Activated CD4-positive, alpha-beta memory T cell treated with anti-CD3 and anti-CD28 coated beads for 36 hours (primary cell): ENCODE measurements around the gene ZMIZ1. TPM values are rescaled to one million over a fixed set of nuclear protein-coding genes. Genes with fewer than 3 reads are reported as not detected.

ENCODE experiments used
- CTCF ChIA-PET: fragments of 350-600 bp; sonication (Branson Sonifier 250); formaldehyde crosslinking; loops from one replicate; lab custom pipeline; 2021; ENCODE audit warnings: antibody characterized with exemption, inconsistent platforms; lab: Charles Lee
- POLR2A ChIA-PET: fragments of 350-600 bp; sonication (Branson Sonifier 250); formaldehyde crosslinking; loops from one replicate; lab custom pipeline; 2021; ENCODE audit warnings: antibody characterized with exemption; lab: Charles Lee
- DNase-seq: peaks from one replicate; pipeline ENCODE4 v3.0.0-alpha.2; 2020
- H3K27ac Mint-ChIP-seq: one replicate; pipeline ENCODE4 v1.8.0; 2021; ENCODE audit warnings: mixed read lengths
- H3K27me3 Mint-ChIP-seq: one replicate; pipeline ENCODE4 v1.8.0; 2021; ENCODE audit warnings: mixed read lengths
- H3K36me3 Mint-ChIP-seq: one replicate; pipeline ENCODE4 v1.8.0; 2021; ENCODE audit warnings: mixed read lengths
- H3K4me1 Mint-ChIP-seq: one replicate; pipeline ENCODE4 v1.8.0; 2021; ENCODE audit warnings: low read depth, mixed read lengths
- H3K4me3 Mint-ChIP-seq: one replicate; pipeline ENCODE4 v1.8.0; 2021; ENCODE audit warnings: mild to moderate bottlenecking, mixed read lengths
- H3K9me3 Mint-ChIP-seq: one replicate; pipeline ENCODE4 v1.8.0; 2021; ENCODE audit warnings: mixed read lengths
- intact Hi-C: fragments of 100-400 bp; cut with micrococcal nuclease; formaldehyde crosslinking; loops from one replicate; pipeline ENCODE4 v1.15.1; 2023
- total RNA-seq, 2 experiments: library from RNA; stranded (reverse); gene quantifications; one replicate each; pipeline ENCODE4 v1.2.3, GENCODE V29; 2021

The ZMIZ1 gene
- total RNA-seq, 2 experiments from 2014 or later: 28.5 to 29.2 TPM

DNA sequence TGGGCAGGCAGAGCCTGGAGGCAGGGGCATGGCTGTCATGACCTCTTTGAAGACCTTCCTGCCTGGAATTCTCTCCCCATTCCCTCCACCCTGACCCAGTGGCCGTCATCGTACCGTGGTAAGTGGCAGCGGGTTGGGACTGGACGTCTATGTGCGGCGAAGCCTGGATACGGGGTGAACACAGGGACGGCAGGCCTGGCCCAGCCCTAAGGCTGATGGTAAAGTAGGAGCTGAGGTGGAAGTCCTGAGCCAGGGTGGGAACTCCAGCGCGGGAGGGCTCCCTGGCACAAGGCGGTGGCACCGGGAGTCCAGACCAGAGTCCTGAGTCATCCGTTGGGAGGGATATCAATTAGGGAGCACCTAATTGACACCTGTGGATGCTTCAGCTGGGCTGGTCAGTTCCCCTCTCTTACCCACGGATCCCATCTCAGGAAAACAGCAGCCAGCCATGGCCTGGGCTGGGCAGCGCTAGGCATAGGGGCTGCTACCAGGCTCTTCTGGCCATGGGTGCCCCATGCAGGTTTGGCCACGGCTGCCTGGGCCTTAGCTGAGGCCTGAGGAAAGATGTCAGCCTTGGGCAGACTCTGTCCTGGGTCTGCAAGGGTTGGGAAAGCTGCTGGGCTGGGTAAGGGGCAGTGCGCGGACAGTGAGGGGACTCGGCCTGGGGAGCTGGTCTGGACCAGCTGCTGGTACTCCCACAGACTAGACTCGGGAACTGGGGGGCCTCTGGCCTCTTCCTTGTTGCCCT is 281.8 kb downstream of the ZMIZ1 start:
- intact Hi-C loops: no loop called here
- no peak overlapping the region for H3K27ac Mint-ChIP-seq
- no peaks in the 10 kb centered on the region for H3K27me3 Mint-ChIP-seq
- peaks cover 70% of the 10 kb centered on the region for H3K36me3 Mint-ChIP-seq
- no peak for DNase-seq
- H3K9me3 Mint-ChIP-seq: no peaks in the 10 kb centered on the region
- peaks cover 42% of the 10 kb centered on the region for H3K4me1 Mint-ChIP-seq
- CTCF ChIA-PET: no interaction called here
- POLR2A ChIA-PET: interaction anchor here (0.5 to 0.8 kb wide), 3 partner anchors 10 to 32 kb away, joined by 3 to 4 read pairs (median 3); no protein-coding TSS in a partner anchor
- no peak overlapping the region for H3K4me3 Mint-ChIP-seq

DNA sequence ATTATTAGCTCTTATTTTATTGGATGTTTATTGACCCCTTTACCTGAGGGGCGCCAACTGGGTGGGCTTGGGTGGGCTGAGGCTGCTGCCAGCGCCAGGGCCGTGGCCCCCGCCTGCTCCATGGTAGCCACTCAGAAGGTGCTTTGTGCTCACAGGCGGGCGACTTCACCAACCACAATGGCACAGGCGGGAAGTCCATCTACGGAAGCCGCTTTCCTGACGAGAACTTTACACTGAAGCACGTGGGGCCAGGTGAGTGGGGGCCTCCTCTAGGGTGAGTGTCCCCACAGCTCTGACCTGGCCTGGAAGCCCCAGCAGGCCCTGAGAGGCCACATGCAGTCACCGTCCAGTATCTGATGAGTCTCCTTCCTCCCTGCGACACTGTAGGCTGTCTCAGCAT is 282.6 kb downstream of the ZMIZ1 start:
- Mint-ChIP-seq H3K27me3 (no peaks in the 10 kb centered on the region), H3K4me3 (no peak overlapping the region), H3K4me1 (peaks cover 49% of the 10 kb centered on the region), H3K27ac (no peak overlapping the region), H3K36me3 (peaks cover 77% of the 10 kb centered on the region), H3K9me3 (no peaks in the 10 kb centered on the region)
- CTCF ChIA-PET: no interaction called here
- intact Hi-C loops: no loop called here
- POLR2A ChIA-PET: interaction anchor here (0.5 to 0.8 kb wide), 2 partner anchors 10 to 33 kb away, joined by 3 to 4 read pairs; no protein-coding TSS in a partner anchor
- DNase-seq: no peak

DNA sequence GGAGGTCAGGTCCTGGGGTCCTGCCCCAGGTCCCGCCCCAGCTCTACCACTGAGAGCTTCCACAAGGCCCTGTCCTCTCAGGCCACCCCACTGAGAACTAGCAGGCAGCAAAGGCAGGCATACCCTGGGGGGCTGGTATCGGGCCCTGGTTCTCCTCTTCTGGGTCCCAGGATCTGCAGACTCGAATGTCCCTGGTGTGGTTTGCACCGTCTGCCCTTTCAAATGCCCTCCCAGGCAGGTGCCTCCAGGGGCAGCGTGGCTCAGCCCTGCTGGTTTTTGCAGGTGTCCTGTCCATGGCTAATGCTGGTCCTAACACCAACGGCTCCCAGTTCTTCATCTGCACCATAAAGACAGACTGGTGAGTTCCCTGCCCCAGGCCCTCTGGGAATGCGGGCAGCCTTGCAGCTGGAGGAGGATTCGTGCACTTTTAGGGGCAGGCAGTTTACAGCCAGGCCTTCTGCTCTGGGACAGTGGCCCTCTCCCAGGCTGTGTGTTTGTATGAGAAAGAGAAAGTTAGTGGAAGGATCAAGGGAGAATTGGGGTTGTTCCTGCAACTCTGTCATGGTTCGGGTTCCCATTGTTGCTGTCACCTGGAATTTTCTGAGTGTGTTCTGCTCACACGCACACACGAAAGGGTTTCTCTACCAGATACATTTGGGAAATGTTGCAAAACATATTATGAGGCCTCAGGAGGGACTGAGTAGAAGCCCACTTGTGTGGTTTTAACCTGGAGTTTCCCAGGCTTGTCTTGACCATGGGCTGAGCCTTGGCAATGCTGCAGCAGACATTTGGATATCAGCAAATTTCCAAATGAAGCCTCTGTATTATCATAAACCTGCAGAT is 283.5 kb downstream of the ZMIZ1 start:
- H3K27ac Mint-ChIP-seq: no peak overlapping the region
- peaks cover 45% of the 10 kb centered on the region for H3K4me1 Mint-ChIP-seq
- POLR2A ChIA-PET: no interaction called here
- H3K27me3 Mint-ChIP-seq: no peaks in the 10 kb centered on the region
- H3K36me3 Mint-ChIP-seq: peaks cover 83% of the 10 kb centered on the region
- H3K4me3 Mint-ChIP-seq: no peak overlapping the region
- no peaks in the 10 kb centered on the region for H3K9me3 Mint-ChIP-seq
- DNase-seq: no peak
- CTCF ChIA-PET: no interaction called here
- intact Hi-C loops: no loop called here

DNA sequence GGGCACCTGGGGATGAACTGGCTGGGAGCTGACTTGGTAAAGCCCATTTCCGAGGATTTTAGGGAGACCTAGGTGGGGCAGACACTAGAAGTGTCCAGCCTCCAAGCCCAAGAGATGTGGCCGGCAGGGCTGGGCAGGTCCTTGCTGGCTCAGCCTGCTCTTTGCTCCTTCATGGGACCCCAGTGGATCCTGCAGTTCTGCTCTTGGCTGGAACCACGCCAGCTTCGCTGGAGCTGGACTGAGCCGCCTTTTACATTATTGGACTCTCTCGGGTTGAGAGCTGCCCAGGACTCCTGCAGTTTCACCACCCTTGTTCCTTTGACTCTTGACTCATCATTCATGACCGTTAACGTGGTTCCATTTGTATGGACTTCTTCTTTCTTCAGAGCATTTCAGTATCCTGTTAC is 284.2 kb downstream of the ZMIZ1 start:
- H3K27me3 Mint-ChIP-seq: no peaks in the 10 kb centered on the region
- H3K27ac Mint-ChIP-seq: no peak overlapping the region
- no peak overlapping the region for H3K4me3 Mint-ChIP-seq
- H3K9me3 Mint-ChIP-seq: no peaks in the 10 kb centered on the region
- no peak for DNase-seq
- peaks cover 86% of the 10 kb centered on the region for H3K36me3 Mint-ChIP-seq
- H3K4me1 Mint-ChIP-seq: peaks cover 45% of the 10 kb centered on the region
- POLR2A ChIA-PET: no interaction called here
- CTCF ChIA-PET: interaction anchor here (1.0 kb wide), 1 partner anchor 21 kb away, joined by 6 read pairs; no protein-coding TSS in a partner anchor
- intact Hi-C loops: no loop called here

DNA sequence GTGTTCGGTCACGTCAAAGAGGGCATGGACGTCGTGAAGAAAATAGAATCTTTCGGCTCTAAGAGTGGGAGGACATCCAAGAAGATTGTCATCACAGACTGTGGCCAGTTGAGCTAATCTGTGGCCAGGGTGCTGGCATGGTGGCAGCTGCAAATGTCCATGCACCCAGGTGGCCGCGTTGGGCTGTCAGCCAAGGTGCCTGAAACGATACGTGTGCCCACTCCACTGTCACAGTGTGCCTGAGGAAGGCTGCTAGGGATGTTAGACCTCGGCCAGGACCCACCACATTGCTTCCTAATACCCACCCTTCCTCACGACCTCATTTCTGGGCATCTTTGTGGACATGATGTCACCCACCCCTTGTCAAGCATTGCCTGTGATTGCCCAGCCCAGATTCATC is 285.0 kb downstream of the ZMIZ1 start:
- CTCF ChIA-PET: interaction anchor here (1.0 kb wide), 1 partner anchor 21 kb away, joined by 6 read pairs; no protein-coding TSS in a partner anchor
- DNase-seq: no peak
- H3K27me3 Mint-ChIP-seq: no peaks in the 10 kb centered on the region
- no peak overlapping the region for H3K27ac Mint-ChIP-seq
- H3K36me3 Mint-ChIP-seq: peaks cover 82% of the 10 kb centered on the region
- no peak overlapping the region for H3K4me3 Mint-ChIP-seq
- intact Hi-C loops: no loop called here
- POLR2A ChIA-PET: no interaction called here
- H3K4me1 Mint-ChIP-seq: peaks cover 42% of the 10 kb centered on the region
- H3K9me3 Mint-ChIP-seq: no peaks in the 10 kb centered on the region

DNA sequence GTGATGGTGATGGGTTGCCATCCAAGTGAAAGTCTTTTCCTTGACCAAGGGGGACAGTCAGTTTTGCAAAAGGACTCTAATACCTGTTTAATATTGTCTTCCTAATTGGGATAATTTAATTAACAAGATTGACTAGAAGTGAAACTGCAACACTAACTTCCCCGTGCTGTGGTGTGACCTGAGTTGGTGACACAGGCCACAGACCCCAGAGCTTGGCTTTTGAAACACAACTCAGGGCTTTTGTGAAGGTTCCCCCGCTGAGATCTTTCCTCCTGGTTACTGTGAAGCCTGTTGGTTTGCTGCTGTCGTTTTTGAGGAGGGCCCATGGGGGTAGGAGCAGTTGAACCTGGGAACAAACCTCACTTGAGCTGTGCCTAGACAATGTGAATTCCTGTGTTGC is 285.4 kb downstream of the ZMIZ1 start:
- Mint-ChIP-seq H3K4me1 (peaks cover 38% of the 10 kb centered on the region), H3K27ac (no peak overlapping the region), H3K9me3 (no peaks in the 10 kb centered on the region), H3K4me3 (no peak overlapping the region), H3K36me3 (peaks cover 81% of the 10 kb centered on the region), H3K27me3 (no peaks in the 10 kb centered on the region)
- POLR2A ChIA-PET: interaction anchor here (0.9 kb wide), 1 partner anchor 31 kb away, joined by 3 read pairs; no protein-coding TSS in a partner anchor
- intact Hi-C loops: no loop called here
- CTCF ChIA-PET: interaction anchor here (1.6 kb wide), 1 partner anchor 20 kb away, joined by 7 read pairs; no protein-coding TSS in a partner anchor
- no peak for DNase-seq

DNA sequence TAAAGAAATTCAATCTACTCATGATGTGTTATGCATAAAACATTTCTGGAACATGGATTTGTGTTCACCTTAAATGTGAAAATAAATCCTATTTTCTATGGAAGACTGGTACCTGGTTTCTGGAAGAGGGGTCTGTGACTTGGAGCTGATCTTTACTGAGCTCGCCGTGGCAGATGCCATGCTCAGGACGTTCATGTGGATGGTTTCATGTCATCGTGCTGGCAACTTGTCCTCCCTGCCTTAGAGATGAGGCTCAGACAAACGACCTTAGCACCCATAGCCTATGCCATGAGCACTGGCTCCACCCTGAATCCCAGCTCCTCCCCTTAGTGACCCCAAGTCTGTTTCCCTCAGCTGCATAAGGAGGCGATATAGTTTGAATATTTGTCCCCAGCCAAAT is 285.8 kb downstream of the ZMIZ1 start:
- Mint-ChIP-seq H3K4me3 (no peak overlapping the region), H3K27me3 (no peaks in the 10 kb centered on the region), H3K9me3 (no peaks in the 10 kb centered on the region), H3K27ac (no peak overlapping the region), H3K36me3 (peaks cover 76% of the 10 kb centered on the region), H3K4me1 (peaks cover 33% of the 10 kb centered on the region)
- POLR2A ChIA-PET: interaction anchor here (0.9 kb wide), 1 partner anchor 31 kb away, joined by 3 read pairs; no protein-coding TSS in a partner anchor
- CTCF ChIA-PET: interaction anchor here (1.6 kb wide), 1 partner anchor 20 kb away, joined by 7 read pairs; no protein-coding TSS in a partner anchor
- no peak for DNase-seq
- intact Hi-C loops: no loop called here

DNA sequence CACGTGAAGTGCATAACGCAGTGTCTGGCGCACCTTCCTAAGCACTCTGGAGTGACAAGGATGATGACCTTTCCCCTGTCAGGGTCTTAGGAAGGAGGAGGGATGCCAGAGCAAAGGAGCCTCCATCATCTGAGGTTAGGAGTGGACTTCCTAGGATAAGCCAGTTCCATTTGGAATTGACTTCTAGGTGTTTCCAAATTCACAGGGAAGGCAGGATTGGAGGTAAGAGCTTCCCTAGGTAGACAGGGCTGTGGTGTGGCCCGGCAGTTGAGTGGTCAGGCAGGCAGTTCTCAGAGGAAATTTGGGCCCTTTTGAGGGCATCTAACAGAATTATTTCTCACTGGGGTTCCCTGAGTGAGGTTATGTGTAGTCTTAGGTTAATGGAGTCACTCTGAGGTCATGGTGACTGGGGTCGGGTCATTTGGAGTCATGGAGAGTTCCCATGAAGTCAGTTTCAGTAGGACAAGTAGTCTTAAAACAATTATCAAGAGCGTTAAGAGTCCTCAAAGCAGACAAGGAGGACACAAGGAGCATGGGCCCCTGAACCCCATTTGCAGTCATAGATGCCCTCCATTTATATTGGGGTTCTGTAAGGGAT is 286.8 kb downstream of the ZMIZ1 start:
- peaks cover 27% of the 10 kb centered on the region for H3K4me1 Mint-ChIP-seq
- H3K36me3 Mint-ChIP-seq: peaks cover 67% of the 10 kb centered on the region
- no peaks in the 10 kb centered on the region for H3K9me3 Mint-ChIP-seq
- H3K4me3 Mint-ChIP-seq: no peak overlapping the region
- H3K27ac Mint-ChIP-seq: no peak overlapping the region
- ChIA-PET CTCF (interaction anchor here (1.6 kb wide), 1 partner anchor 19 kb away, joined by 7 read pairs; no protein-coding TSS in a partner anchor), POLR2A (no interaction called here)
- no peak for DNase-seq
- intact Hi-C loops: no loop called here
- H3K27me3 Mint-ChIP-seq: no peaks in the 10 kb centered on the region

DNA sequence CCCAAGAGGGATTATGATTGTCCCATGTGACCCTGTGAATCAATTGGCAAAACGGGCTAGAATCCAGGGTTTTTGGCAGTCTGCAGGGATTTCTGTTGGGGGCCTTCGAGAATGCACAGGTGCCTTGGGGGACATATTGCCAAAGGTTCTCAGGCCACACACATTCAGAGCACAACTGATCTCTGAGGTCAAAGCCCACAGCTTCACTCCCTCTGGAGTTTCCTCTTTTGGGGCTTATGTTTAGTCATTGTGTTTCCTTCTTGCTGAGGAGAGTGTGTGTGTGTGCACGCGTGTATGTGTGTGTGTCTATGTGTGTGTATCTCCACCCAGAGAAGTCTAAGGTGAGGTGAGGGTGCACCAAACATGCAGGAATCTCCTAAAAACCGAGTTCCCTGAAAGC is 287.3 kb downstream of the ZMIZ1 start:
- no peaks in the 10 kb centered on the region for H3K9me3 Mint-ChIP-seq
- H3K27ac Mint-ChIP-seq: no peak overlapping the region
- peaks cover 62% of the 10 kb centered on the region for H3K36me3 Mint-ChIP-seq
- no peaks in the 10 kb centered on the region for H3K27me3 Mint-ChIP-seq
- intact Hi-C loops: no loop called here
- no peak overlapping the region for H3K4me3 Mint-ChIP-seq
- ChIA-PET POLR2A (interaction anchor here (1.5 kb wide), 1 partner anchor 8 kb away, joined by 4 read pairs; no protein-coding TSS in a partner anchor), CTCF (interaction anchor here (1.6 kb wide), 1 partner anchor 18 kb away, joined by 7 read pairs; no protein-coding TSS in a partner anchor)
- DNase-seq: no peak
- peaks cover 32% of the 10 kb centered on the region for H3K4me1 Mint-ChIP-seq

DNA sequence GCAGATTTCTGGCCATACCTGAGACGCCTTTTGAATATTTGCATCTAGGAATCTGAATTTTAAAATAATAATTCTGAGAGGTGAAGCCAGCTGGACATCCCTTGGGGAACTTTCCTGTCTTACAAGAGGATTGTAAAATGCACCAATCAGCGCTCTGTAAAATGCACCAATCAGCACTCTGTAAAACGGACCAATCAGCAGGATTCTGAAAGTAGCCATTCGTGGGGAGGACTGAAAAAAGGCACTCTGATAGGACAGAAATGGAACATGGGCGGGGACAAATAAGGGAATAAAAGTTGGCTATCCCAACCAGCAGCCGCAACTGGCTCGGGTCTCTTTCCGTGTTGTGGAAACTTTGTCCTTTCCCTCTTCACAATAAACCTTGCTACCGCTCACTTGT is 288.4 kb downstream of the ZMIZ1 start:
- Mint-ChIP-seq H3K9me3 (no peaks in the 10 kb centered on the region), H3K27ac (no peak overlapping the region), H3K27me3 (no peaks in the 10 kb centered on the region), H3K36me3 (peaks cover 55% of the 10 kb centered on the region), H3K4me3 (no peak overlapping the region), H3K4me1 (peaks cover 43% of the 10 kb centered on the region)
- intact Hi-C loops: no loop called here
- no peak for DNase-seq
- ChIA-PET CTCF (interaction anchor here (1.3 kb wide), 1 partner anchor 8 kb away, joined by 3 read pairs; no protein-coding TSS in a partner anchor), POLR2A (interaction anchor here (1.5 kb wide), 1 partner anchor 9 kb away, joined by 4 read pairs; no protein-coding TSS in a partner anchor)

DNA sequence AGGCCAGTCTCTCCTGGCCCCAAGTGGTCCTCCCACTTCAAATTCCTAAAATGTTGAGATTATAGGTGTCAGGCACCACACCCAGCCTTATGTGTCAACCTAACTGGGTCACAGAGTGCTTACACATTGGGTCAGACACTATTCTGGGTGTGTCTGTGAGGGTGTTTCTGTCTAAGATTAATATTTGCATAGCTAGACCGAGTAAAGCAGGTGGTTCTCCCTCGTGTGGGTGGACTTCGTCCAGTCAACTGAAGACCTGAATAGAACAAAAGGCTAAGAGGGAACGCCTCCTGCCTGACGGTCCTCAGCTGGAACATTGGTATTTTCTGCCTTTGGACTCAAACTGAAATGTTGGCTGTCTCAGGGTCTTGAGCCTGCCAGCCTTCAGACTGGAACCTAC is 290.0 kb downstream of the ZMIZ1 start:
- CTCF ChIA-PET: interaction anchor here (1.2 to 1.3 kb wide), 2 partner anchors 13 to 16 kb away, joined by 3 to 5 read pairs; no protein-coding TSS in a partner anchor
- H3K27ac Mint-ChIP-seq: no peak overlapping the region
- DNase-seq: no peak
- H3K4me3 Mint-ChIP-seq: no peak overlapping the region
- intact Hi-C loops: no loop called here
- no peaks in the 10 kb centered on the region for H3K9me3 Mint-ChIP-seq
- H3K36me3 Mint-ChIP-seq: peaks cover 40% of the 10 kb centered on the region
- H3K27me3 Mint-ChIP-seq: no peaks in the 10 kb centered on the region
- POLR2A ChIA-PET: interaction anchor here (0.7 kb wide), 1 partner anchor 10 kb away, joined by 3 read pairs; no protein-coding TSS in a partner anchor
- peaks cover 34% of the 10 kb centered on the region for H3K4me1 Mint-ChIP-seq
